ENCODE results near the gene DBNL. TPM values are rescaled to one million over a fixed set of nuclear protein-coding genes. Genes with fewer than 3 reads are reported as not detected.
"Not testable (repeated sequence)": the region's sequence is repeated elsewhere in the genome, so short reads cannot be mapped to it uniquely, and the experiment has no call there.

The DBNL gene
- 10 to 100 TPM; 57.8 to 58.8 TPM for total RNA-seq

DNA sequence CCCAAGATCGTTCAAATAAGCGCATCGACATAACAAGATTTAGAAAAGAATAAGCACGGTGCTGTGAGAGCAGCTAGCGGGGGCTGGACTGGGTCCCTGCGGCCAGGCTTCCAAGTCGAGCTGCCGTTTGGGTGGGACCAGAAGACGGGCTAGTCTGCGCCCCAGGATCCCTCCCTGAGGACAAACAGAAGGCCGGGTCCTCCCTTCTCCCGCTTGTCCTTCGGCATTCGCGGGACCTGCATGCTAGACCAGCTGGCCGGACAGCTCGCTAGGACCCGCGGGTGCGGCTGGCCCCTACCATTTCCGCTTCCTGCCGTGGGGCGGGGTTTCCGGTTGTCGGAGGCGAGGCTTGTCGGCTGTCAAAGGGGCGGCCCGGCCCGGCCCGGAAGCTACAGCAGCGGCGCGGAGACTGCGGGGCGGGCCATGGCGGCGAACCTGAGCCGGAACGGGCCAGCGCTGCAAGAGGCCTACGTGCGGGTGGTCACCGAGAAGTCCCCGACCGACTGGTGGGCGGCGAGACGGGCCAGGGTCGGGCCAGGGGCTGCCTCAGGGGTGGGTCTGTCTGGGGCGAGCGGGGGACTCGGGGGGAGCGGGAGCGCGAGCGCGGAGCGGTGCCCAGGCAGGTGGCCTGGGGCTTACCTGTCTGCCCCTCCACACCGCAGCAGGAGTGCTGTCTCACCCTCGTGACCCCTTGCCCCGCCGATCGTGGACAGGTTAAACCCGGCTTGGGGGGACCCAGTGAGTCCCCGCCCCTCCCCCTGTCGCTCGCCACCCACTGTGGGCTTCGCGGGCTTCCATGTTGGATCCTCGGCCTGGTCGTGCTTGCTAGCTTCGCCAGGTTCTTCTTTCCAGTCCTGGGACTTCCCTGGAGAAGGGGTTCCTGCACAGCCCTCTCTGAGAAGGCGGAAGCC, at the start of gene DBNL:
TSS of gene DBNL (plus strand) at position 388 of the 911 bp plus-strand sequence. CDS start at position 424, 36 bp downstream.
- H3K27ac Mint-ChIP-seq: peak within 1 kb of the TSS; percentile 87
- peak; percentile 94 to 97 for DNase-seq
- peak; percentile 78 for ATAC-seq (replicated peaks in 1 of 2)
- peaks cover 55% of the 10 kb centered on the region for H3K4me1 Mint-ChIP-seq (ENCODE audit: low read depth)
- H3K9me3 Mint-ChIP-seq: no peaks in the 10 kb centered on the region
- no peaks in the 10 kb centered on the region for H3K27me3 Mint-ChIP-seq (ENCODE audit: low read depth)
- H3K36me3 Mint-ChIP-seq (ENCODE audit: insufficient read depth in 2 of 2): peaks cover 12 to 18% of the 10 kb centered on the region in 2 donors
- H3K4me3 Mint-ChIP-seq: peak within 1 kb of the TSS; percentile 81 to 82

DNA sequence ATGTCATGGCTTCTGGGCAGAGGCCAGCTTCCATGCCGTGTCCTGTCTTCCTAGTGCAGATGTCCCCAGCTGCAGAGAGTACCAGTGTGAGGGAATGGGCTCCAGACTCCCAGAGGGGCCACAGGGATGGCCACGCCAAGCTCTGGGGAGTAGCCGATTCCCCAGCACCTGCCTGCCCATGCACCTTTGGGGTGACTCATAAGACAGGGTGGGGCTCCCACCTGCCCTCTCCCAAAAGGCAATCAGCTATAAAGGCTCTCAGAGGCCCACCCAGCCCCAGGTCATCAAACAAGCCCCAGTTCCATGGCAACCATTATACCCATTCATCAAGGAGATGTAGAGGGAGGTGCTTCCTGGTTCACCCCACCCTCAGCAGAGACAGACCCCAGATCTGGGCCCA, 47.0 kb upstream of the DBNL start, which contains the start of gene SPDYE1:
TSS of gene SPDYE1 (plus strand) at position 366 of the 400 bp plus-strand sequence. CDS start 2,053 bp downstream, outside the sequence.
- not testable (repeated sequence) for H3K27me3 Mint-ChIP-seq (ENCODE audit: low read depth); DNase-seq; H3K4me3 Mint-ChIP-seq; H3K9me3 Mint-ChIP-seq; ATAC-seq (replicated peaks in 1 of 2); H3K27ac Mint-ChIP-seq; H3K4me1 Mint-ChIP-seq (ENCODE audit: low read depth); H3K36me3 Mint-ChIP-seq (ENCODE audit: insufficient read depth in 2 of 2)

DNA sequence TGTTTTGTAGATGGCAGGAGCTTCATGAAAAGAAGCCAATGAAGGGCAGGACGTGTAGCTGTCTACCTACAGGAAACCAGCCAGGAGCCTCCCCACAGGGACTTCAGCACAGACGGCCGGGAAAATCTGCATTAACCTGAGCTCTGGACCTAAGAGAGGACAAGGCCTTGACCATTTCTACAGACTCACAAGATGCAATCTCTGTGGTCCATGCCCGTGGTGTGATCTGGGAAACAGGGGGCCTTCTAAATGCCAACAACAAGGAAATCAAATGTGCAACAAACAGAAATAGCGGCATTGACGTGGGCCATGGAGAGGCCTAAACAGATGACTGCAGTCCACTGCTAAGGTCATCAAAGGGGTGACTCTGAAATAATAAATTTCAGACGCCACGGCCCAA, 32.4 kb upstream of the DBNL start:
- H3K36me3 Mint-ChIP-seq (ENCODE audit: insufficient read depth in 2 of 2); H3K9me3 Mint-ChIP-seq; ATAC-seq (replicated peaks in 1 of 2); H3K4me1 Mint-ChIP-seq (ENCODE audit: low read depth); H3K4me3 Mint-ChIP-seq; DNase-seq; H3K27me3 Mint-ChIP-seq (ENCODE audit: low read depth); H3K27ac Mint-ChIP-seq: not testable (repeated sequence)

DNA sequence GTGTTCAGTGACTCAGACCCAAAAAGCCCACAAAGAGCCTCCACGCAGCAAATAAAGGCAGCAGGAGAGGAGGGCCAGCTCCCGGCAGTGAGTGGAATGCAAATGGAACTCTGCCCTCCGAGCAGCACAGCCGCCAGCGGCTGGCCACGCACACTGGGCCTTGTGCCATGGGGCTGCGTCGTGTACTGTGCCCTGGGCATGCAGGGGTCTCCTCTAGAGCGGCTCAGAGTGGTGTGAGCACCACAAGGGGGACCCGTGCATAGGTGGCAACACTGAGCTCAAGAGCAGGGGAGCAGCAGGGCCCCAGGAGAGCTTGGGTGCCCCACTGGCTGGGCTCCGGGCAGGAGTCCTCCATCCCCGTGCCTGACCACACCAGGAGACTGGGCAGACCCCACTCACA, 29.4 kb upstream of the DBNL start:
- not testable (repeated sequence) for ATAC-seq (replicated peaks in 1 of 2); H3K4me3 Mint-ChIP-seq; DNase-seq; H3K4me1 Mint-ChIP-seq (ENCODE audit: low read depth); H3K36me3 Mint-ChIP-seq (ENCODE audit: insufficient read depth in 2 of 2); H3K27me3 Mint-ChIP-seq (ENCODE audit: low read depth); H3K27ac Mint-ChIP-seq; H3K9me3 Mint-ChIP-seq

DNA sequence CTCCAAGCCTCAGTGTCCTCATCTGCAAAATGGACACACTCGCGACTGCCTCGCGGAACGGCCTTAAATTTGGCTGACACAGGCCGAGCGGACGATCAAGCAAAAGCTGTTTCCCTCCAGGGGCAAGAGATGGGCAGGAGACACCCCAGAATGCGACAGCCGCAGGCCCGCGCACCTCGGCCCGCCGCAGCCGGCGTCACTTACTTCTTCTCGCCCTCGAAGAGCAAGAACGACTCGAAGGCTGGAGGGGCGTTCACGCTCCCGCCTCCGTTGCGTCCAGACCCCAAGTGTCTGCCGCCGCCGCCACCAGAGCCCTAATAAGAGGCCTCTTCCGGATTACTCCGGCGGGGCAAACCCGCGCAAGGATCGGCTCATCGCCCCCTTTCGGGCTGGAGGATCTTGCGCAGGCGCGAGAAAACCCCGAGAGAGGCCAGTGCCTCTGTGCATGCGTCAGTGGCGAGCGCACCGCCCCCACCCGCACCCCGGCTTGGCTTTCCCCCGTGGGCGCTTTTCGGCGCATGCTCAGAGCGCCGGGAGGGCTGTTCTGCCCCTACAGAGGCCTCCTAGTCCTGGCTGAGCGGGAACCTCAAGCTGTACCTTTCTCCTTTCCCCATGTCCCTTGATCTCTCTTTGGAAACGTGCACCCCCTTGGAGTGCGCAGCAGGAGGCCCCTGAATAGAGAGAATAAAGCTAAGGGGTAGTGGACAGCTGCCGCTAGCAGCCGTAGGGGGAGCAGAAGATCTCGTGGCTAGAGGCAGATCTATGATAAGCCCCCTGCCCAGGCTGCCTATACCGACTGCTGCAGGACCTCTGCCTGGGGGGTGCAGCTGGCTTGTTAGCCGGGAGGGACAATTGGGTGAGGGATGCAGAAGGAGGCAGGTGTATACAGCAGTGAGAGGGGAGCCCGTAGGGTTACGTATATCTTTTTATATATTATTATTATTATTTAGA, 25.4 kb upstream of the DBNL start:
- DNase-seq: peak; percentile 99
- Mint-ChIP-seq H3K27ac (peak overlapping the region; percentile 86), H3K4me1 (ENCODE audit: low read depth) (peaks cover 33% of the 10 kb centered on the region), H3K4me3 (peak overlapping the region; percentile 85 to 89)
- H3K9me3 Mint-ChIP-seq; H3K36me3 Mint-ChIP-seq (ENCODE audit: insufficient read depth in 2 of 2); H3K27me3 Mint-ChIP-seq (ENCODE audit: low read depth): not testable (repeated sequence)
- ATAC-seq (replicated peaks in 1 of 2): peak; percentile 85 to 88

DNA sequence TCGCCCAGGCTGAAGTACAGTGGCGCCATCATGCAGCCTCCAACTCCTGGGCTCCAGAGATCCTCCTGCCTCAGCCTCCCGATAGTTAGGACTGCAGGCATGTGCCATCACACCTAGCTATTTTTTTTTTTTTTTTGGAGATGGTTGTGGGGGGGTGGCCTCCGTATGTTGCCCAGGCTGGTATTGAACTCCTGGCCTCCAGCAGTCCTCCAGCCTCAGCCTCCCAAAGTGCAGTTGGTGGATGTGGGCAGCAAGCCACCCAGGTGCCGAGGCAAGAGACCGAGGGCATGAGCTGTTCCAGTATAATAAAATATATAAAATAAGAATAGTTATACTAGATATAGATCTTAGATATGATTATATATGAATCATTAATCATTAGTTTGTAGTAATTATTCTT, 24.7 kb upstream of the DBNL start:
- H3K4me3 Mint-ChIP-seq; H3K27me3 Mint-ChIP-seq (ENCODE audit: low read depth); ATAC-seq (replicated peaks in 1 of 2); DNase-seq; H3K9me3 Mint-ChIP-seq; H3K36me3 Mint-ChIP-seq (ENCODE audit: insufficient read depth in 2 of 2); H3K27ac Mint-ChIP-seq: not testable (repeated sequence)
- H3K4me1 Mint-ChIP-seq (ENCODE audit: low read depth): peaks cover 33% of the 10 kb centered on the region

DNA sequence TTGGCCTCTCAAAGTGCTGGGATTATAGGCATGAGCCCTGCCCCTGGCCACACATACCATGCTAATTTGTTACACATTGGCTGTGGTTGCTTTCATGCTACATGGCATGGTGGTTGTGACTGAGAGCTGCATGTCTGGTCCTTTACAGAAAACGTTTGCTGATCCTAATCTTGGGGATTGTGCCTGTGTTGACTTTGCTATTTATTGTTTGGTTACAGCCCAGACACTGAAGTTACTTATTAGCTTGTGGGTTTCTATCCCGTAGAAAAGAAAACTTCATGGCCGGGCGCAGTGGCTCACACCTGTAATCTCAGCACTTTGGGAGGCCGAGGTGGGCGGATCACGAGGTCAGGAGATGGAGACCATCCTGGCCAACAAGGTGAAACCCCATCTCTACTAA, 22.4 kb upstream of the DBNL start:
- ATAC-seq (replicated peaks in 1 of 2); H3K4me3 Mint-ChIP-seq; DNase-seq; H3K36me3 Mint-ChIP-seq (ENCODE audit: insufficient read depth in 2 of 2); H3K9me3 Mint-ChIP-seq; H3K27me3 Mint-ChIP-seq (ENCODE audit: low read depth): not testable (repeated sequence)
- H3K27ac Mint-ChIP-seq: peak overlapping the region; percentile 46
- H3K4me1 Mint-ChIP-seq (ENCODE audit: low read depth): peaks cover 33% of the 10 kb centered on the region

DNA sequence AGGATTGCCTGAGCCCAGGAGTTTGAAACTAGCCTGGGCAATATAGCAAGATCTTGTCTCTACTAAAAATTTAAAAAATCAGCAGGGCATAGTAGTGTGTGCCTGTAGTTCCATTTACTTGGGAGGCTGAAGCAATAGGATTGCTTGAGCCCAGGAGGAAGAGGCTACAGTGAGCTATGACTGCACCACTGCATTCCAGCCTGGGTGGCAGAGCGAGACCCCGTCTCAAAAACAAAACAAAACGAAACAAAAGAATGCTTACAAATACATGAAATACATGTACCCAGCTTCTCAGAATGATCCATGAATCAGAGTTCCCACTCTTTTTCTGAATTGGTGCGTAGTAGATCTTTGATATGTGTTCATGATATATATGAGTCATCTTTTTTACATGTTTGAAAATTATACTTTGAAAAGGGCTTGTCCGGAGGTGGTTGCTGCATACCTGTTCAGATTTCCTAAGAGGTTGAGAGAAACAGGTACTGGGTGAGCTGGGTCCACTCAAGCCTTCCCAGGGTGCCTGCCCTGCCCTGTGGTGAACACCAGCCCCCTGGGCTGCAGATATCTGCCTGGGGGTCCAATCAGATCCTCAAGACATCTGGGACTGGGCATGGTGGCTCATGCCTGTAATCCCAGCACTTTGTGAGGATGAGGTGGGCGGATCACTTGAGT, 21.6 kb upstream of the DBNL start:
- not testable (repeated sequence) for H3K36me3 Mint-ChIP-seq (ENCODE audit: insufficient read depth in 2 of 2); H3K9me3 Mint-ChIP-seq; H3K27me3 Mint-ChIP-seq (ENCODE audit: low read depth)
- DNase-seq (peak; percentile 15 to 19), ATAC-seq (replicated peaks in 1 of 2) (peak; percentile 43 to 49)
- Mint-ChIP-seq H3K4me1 (ENCODE audit: low read depth) (peaks cover 30% of the 10 kb centered on the region), H3K4me3 (peak overlapping the region; percentile 63 to 70), H3K27ac (peak overlapping the region; percentile 63)

DNA sequence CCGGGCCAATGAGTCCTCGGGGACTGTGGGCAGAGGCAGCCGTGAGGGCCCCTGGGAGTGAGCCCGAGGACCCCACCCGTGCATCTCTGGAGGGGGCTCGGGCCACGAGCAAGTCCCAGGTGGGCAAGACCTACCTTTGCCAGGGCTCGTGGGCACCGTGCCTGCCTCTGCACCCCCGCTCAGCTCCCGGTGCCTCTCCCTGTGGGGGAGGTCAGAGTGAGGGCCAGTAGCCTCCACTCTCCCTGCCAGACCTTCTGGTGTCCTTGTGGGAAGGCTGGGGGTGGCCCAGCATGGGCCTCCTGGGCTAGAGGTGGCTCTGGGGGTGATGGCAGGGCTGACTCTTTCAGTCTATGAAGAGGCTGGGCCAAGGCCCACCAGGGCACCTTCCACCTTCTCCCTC, 15.1 kb upstream of the DBNL start:
- H3K27ac Mint-ChIP-seq; H3K9me3 Mint-ChIP-seq; ATAC-seq (replicated peaks in 1 of 2); H3K27me3 Mint-ChIP-seq (ENCODE audit: low read depth); H3K36me3 Mint-ChIP-seq (ENCODE audit: insufficient read depth in 2 of 2); DNase-seq; H3K4me3 Mint-ChIP-seq; H3K4me1 Mint-ChIP-seq (ENCODE audit: low read depth): not testable (repeated sequence)

DNA sequence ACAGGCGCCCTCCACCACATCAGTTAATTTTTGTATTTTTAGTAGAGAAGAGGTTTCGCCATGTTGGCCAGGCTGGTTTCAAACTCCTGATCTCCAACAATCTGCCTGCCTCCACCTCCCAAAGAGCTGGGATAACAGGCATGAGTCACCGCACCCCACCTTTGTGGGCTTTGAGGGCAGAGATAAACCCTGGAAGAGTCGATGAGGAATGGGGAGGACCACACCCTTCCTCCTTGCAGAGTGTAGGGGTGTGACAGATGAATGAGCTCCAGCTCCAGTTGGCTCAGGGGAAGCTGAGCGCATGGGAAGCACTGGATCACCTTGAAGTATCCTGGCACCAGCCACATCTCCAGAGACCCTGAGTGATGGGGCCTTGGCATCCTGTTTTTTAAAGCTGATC, 14.5 kb upstream of the DBNL start:
- ATAC-seq (replicated peaks in 1 of 2): peak in 1 of 2 donors; percentile 16
- H3K4me1 Mint-ChIP-seq (ENCODE audit: low read depth); H3K4me3 Mint-ChIP-seq; H3K27ac Mint-ChIP-seq; H3K9me3 Mint-ChIP-seq; H3K27me3 Mint-ChIP-seq (ENCODE audit: low read depth); H3K36me3 Mint-ChIP-seq (ENCODE audit: insufficient read depth in 2 of 2); DNase-seq: not testable (repeated sequence)

DNA sequence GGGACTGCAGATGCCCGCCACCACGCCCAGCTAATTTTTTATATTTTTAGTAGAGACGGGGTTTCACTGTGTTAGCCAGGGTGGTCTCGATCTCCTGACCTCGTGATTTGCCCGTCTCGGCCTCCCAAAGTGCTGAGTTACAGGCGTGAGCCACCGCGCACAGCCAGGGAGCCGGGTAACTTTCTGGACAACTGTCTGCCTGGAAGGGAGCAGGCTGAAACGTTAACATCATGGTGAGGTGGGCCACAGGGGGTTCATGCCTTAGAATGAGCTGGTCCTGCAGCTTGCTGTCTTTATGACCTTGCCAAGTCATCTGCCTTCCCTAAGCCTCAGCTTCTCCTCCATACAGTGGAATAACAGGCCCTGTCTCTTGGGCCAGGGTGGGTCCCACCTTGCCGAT, 13.2 kb upstream of the DBNL start:
- not testable (repeated sequence) for H3K4me3 Mint-ChIP-seq; H3K27me3 Mint-ChIP-seq (ENCODE audit: low read depth); H3K4me1 Mint-ChIP-seq (ENCODE audit: low read depth); H3K36me3 Mint-ChIP-seq (ENCODE audit: insufficient read depth in 2 of 2); H3K9me3 Mint-ChIP-seq; ATAC-seq (replicated peaks in 1 of 2); H3K27ac Mint-ChIP-seq; DNase-seq

DNA sequence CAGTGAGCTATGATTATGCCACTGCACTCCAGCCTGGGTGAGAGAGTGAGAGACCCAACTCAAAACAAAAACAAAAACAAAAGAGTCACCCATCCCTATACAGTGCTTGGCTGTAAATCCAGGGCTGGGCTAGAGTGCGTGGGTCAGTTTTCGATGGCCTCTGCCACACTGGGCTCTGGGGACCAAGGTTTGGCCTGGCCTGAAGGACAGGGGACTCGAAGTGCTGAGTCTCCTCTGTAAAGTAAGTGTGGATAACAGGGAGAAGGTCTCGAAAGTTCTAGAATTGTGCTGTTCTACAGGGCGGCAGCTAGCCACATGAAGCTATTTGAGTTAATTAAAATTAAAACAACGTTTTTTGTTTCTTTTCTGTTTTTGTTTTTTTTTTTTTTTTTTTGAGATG, 12.5 kb upstream of the DBNL start:
- not testable (repeated sequence) for H3K4me3 Mint-ChIP-seq; H3K27me3 Mint-ChIP-seq (ENCODE audit: low read depth); H3K9me3 Mint-ChIP-seq; ATAC-seq (replicated peaks in 1 of 2); H3K27ac Mint-ChIP-seq; DNase-seq; H3K4me1 Mint-ChIP-seq (ENCODE audit: low read depth); H3K36me3 Mint-ChIP-seq (ENCODE audit: insufficient read depth in 2 of 2)

Data from activated T-cell treated with anti-CD3 and anti-CD28 coated beads, Interleukin-2, amount 50 U/mL, for 72 hours (primary cell).